ENCODE measurements around the gene NR1D2. TPM values are rescaled to one million over a fixed set of nuclear protein-coding genes. Genes with fewer than 3 reads are reported as not detected.

The NR1D2 gene
- total RNA-seq, 1 experiment from 2014 or later: 24.0 TPM

DNA sequence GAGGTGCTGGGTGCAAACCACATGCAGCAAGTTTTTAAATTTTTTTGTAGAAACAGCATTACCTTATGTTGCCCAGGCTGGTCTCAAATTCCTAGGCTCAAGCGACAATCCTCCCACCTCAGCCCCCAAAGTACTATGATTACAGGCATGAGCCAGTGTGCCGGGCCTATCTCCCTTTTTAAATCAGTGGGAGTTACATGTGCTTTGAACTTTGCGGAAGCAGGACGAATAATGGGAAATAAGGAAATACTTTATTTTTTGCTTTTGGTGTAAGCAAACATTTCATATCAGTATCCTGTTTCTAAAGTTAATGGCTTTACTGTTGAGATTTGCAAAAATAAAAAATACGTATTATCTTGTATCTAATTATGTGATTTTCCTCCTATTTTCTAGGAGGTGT is 9.1 kb downstream of the NR1D2 start:
- Histone ChIP-seq H3T11ph (ENCODE audit: low read length) (no peak overlapping the region), H2AFZ (ENCODE audit: low read length) (no peak overlapping the region), H3K4ac (ENCODE audit: low read depth, low read length) (no peak overlapping the region), H3K9ac (ENCODE audit: extremely low read depth, insufficient read length, low read length) (no peak overlapping the region), H4K5ac (ENCODE audit: insufficient read length, low read depth, low read length) (no peak overlapping the region), H3K27ac (ENCODE audit: insufficient read length, low read depth, low read length) (no peak overlapping the region), H3K4me2 (ENCODE audit: insufficient read depth, insufficient read length, low read length) (no peak overlapping the region), H3K27me3 (ENCODE audit: insufficient read depth, low read length) (no peaks in the 10 kb centered on the region), H3K23ac (ENCODE audit: insufficient read length, low read depth, low read length) (no peak overlapping the region), H2BK20ac (ENCODE audit: low read depth, low read length, poor library complexity, severe bottlenecking) (no peak overlapping the region), H2BK12ac (ENCODE audit: insufficient read length, low read depth, low read length) (no peak overlapping the region), H4K8ac (replicated peaks; ENCODE audit: insufficient read length, low read depth, low read length) (no peak overlapping the region), H4K91ac (ENCODE audit: insufficient read length, low read depth, low read length) (no peak overlapping the region), H3K79me2 (ENCODE audit: insufficient read depth, low read length) (peaks cover 10% of the 10 kb centered on the region; the same call in 1 of the 2 replicates), H3K9me3 (ENCODE audit: control insufficient read depth, low read depth, low read length) (no peaks in the 10 kb centered on the region), H3K18ac (ENCODE audit: insufficient read length, low read depth, low read length) (no peak overlapping the region), H3K4me1 (ENCODE audit: insufficient read depth, low read length) (no peaks in the 10 kb centered on the region), H2BK120ac (ENCODE audit: low read depth, low read length, poor library complexity, severe bottlenecking) (no peak overlapping the region), H3K79me1 (ENCODE audit: insufficient read depth, low read depth, low read length, poor library complexity, severe bottlenecking) (no peaks in the 10 kb centered on the region), H4K20me1 (ENCODE audit: control insufficient read depth, insufficient read depth, insufficient read length) (no peaks in the 10 kb centered on the region), H2BK15ac (ENCODE audit: low read depth, low read length) (no peak overlapping the region), H3K56ac (ENCODE audit: insufficient read length, low read depth, low read length) (no peak overlapping the region), H3K14ac (ENCODE audit: insufficient read depth, low read length) (no peak overlapping the region), H3K23me2 (ENCODE audit: insufficient read length, low read depth, low read length, poor library complexity, severe bottlenecking) (no peaks in the 10 kb centered on the region), H2BK5ac (ENCODE audit: insufficient read length, low read length) (no peak overlapping the region), H2AK5ac (ENCODE audit: insufficient read length, low read length) (no peak overlapping the region)
- Mint-ChIP-seq H3K27ac (no peak overlapping the region), H3K27me3 (ENCODE audit: low read depth) (no peaks in the 10 kb centered on the region), H3K4me1 (peaks cover 0 to 13% of the 10 kb centered on the region in 2 experiments), H3K9me3 (no peaks in the 10 kb centered on the region), H3K4me3 (no peak overlapping the region), H3K36me3 (ENCODE audit: insufficient read depth in 1 of 3, low read depth in 3 of 3) (peaks cover 10 to 43% (median 21%) of the 10 kb centered on the region in 3 experiments)
- TF ChIP-seq, protein P1, sequence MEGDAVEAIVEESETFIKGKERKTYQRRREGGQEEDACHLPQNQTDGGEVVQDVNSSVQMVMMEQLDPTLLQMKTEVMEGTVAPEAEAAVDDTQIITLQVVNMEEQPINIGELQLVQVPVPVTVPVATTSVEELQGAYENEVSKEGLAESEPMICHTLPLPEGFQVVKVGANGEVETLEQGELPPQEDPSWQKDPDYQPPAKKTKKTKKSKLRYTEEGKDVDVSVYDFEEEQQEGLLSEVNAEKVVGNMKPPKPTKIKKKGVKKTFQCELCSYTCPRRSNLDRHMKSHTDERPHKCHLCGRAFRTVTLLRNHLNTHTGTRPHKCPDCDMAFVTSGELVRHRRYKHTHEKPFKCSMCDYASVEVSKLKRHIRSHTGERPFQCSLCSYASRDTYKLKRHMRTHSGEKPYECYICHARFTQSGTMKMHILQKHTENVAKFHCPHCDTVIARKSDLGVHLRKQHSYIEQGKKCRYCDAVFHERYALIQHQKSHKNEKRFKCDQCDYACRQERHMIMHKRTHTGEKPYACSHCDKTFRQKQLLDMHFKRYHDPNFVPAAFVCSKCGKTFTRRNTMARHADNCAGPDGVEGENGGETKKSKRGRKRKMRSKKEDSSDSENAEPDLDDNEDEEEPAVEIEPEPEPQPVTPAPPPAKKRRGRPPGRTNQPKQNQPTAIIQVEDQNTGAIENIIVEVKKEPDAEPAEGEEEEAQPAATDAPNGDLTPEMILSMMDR (conservative IDR thresholded peaks at IDR 0.05): no peak
- no peak for DNase-seq
- WGBS (ENCODE audit: extremely low coverage, insufficient read length, low lambda C conversion rate): no CpG with 5 or more reads among the region's 5 CpGs
